ENCODE results near the gene KRT78. TPM values are rescaled to one million over a fixed set of nuclear protein-coding genes. Genes with fewer than 3 reads are reported as not detected.

Gene KRT78
- total RNA-seq, 1 donor from 2014 or later, result not detected

GRCh38 chr12:52801773-52802172 is 47.0 kb downstream of the KRT78 start:
- DNase-seq (ENCODE audit: low read depth), result no peak
- Histone ChIP-seq H3K36me3 (ENCODE audit: control insufficient read depth, insufficient read depth, low read length) (no peaks in the 10 kb centered on the region), H3K27me3 (ENCODE audit: control insufficient read depth, insufficient read depth, low read length) (no peaks in the 10 kb centered on the region), H3K4me3 (ENCODE audit: low read depth, low read length) (no peak overlapping the region)
- no peak for TF ChIP-seq CTCF (IDR thresholded peaks at IDR 0.05; ENCODE audit: insufficient read depth, low read length, poor library complexity, severe bottlenecking)

DNA sequence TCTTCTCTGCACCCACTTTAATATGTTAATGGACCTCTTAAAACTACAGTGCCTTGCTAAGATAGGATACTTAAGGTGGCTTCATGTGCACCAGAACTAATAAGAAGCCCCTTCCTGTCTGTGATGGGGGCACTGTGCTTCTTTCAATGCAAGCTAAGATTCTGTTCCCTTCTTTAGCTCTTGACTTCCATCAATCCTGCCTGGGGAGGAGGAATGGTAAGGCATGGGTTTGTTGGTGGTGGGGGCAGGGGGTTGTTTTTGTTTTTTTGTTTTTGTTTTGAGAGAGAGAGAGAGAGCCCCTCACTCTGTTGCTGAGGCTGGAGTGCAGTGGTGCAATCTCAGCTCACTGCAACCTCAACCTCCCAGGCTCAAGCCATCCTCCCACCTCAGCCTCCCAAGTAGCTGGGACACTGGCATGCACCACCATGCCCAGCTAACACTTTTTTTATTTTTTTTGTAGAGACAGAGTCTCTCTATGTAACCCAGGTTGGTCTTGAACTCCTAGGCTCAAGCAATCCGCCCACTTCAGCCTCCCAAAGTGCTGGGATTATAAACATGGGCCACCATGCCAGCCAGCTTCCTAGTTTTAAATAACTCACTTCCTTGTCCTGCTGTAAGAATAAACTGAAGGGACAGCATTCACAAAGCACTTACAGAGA is 48.4 kb downstream of the KRT78 start:
- no peaks in the 10 kb centered on the region for H3K27me3 ChIP-seq (ENCODE audit: control insufficient read depth, insufficient read depth, low read length)
- TF ChIP-seq CTCF (IDR thresholded peaks at IDR 0.05; ENCODE audit: insufficient read depth, low read length, poor library complexity, severe bottlenecking), result no peak
- H3K36me3 ChIP-seq (ENCODE audit: control insufficient read depth, insufficient read depth, low read length), result no peaks in the 10 kb centered on the region
- no peak for DNase-seq (ENCODE audit: low read depth)
- no peak overlapping the region for H3K4me3 ChIP-seq (ENCODE audit: low read depth, low read length)

GRCh38 chr12:52799505-52800211 is 49.1 kb downstream of the KRT78 start:
- Histone ChIP-seq H3K36me3 (ENCODE audit: control insufficient read depth, insufficient read depth, low read length) (no peaks in the 10 kb centered on the region), H3K27me3 (ENCODE audit: control insufficient read depth, insufficient read depth, low read length) (no peaks in the 10 kb centered on the region), H3K4me3 (ENCODE audit: low read depth, low read length) (no peak overlapping the region)
- no peak for DNase-seq (ENCODE audit: low read depth)
- TF ChIP-seq CTCF (IDR thresholded peaks at IDR 0.05; ENCODE audit: insufficient read depth, low read length, poor library complexity, severe bottlenecking), result no peak

- no peaks in the 10 kb centered on the region for H3K27me3 ChIP-seq (ENCODE audit: control insufficient read depth, insufficient read depth, low read length)
- no peak for TF ChIP-seq CTCF (IDR thresholded peaks at IDR 0.05; ENCODE audit: insufficient read depth, low read length, poor library complexity, severe bottlenecking)
- DNase-seq (ENCODE audit: low read depth), result peak; percentile 56
These were observed 49.9 kb downstream of the KRT78 start for GRCh38 chr12:52798671-52799504.

GRCh38 chr12:52798003-52798670 is 50.7 kb downstream of the KRT78 start:
- no peaks in the 10 kb centered on the region for H3K36me3 ChIP-seq (ENCODE audit: control insufficient read depth, insufficient read depth, low read length)
- no peak overlapping the region for H3K4me3 ChIP-seq (ENCODE audit: low read depth, low read length)
- no peaks in the 10 kb centered on the region for H3K27me3 ChIP-seq (ENCODE audit: control insufficient read depth, insufficient read depth, low read length)
- TF ChIP-seq CTCF (IDR thresholded peaks at IDR 0.05; ENCODE audit: insufficient read depth, low read length, poor library complexity, severe bottlenecking), result no peak
- DNase-seq (ENCODE audit: low read depth), result peak; percentile 35

More at GRCh38 chr12:52798671-52799504, 49.9 kb downstream of the KRT78 start:
- Histone ChIP-seq H3K36me3 (ENCODE audit: control insufficient read depth, insufficient read depth, low read length) (no peaks in the 10 kb centered on the region), H3K4me3 (ENCODE audit: low read depth, low read length) (no peak overlapping the region)

Data from kidney epithelial cell (primary cell).